Measurements from ENCODE around the gene PRM1. TPM values are rescaled to one million over a fixed set of nuclear protein-coding genes. Genes with fewer than 3 reads are reported as not detected.

The PRM1 gene
- total RNA-seq, 2 donors from 2014 or later = not detected

DNA sequence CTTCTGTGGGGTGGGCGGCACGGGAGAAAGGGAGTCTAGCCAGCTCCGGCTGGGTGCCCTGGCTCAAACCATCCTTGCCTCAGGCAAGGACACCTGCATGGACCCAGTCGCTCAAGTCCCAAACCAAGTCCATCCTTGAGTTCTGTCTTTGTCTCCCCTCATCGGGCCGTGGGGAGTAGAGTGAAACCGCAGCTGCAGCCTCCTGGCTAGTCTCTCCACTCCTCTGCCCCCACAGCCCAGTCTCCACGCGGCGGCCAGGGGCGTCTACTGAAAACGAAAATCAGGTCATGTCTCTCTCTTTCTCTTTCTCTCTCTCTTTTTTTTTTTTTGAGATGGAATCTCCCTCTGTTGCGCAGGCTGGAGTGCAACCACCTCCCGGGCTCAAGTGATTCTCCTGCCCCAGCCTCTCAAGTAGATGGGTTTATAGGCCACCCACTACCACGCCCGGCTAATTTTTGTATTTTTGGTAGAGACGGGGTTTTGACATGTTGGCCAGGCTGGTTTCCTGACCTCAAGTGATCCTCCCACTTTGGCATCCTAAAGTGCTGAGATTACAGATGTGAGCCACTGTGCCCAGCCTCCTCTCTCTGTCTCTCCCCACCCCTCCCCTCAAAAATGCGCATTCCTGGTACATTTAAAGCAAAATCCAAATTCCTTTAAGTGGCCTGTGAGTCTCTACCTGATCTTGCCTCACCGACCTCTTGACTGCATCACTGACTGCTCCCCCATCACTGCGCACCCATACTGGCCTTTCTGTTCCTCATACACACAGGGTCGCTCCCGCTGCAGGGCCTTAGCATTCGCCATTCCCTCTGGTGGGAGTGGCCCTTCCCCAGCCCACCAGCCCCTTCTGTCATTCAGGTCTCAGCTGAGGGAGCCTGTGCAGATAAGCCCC is 46.4 kb upstream of the PRM1 start:
- H3K36me3 ChIP-seq = no peaks in the 10 kb centered on the region
- H3K9me3 ChIP-seq = no peaks in the 10 kb centered on the region
- intact Hi-C loops (cut with DNase I) = no loop called here
- no peak overlapping the region for H3K4me3 ChIP-seq
- TF ChIP-seq CTCF (IDR thresholded peaks at IDR 0.05) = no peak
- peak overlapping the region; percentile 57 for H3K27ac ChIP-seq
- H3K4me1 ChIP-seq = peaks cover 2% of the 10 kb centered on the region
- DNase-seq = no peak
- H3K9ac ChIP-seq (ENCODE audit: low read depth in 2 of 2, low read length in 2 of 2) = peak overlapping the region in 1 of 2 donors; percentile 14
- no peaks in the 10 kb centered on the region for H3K27me3 ChIP-seq

GRCh38 chr16:11326737-11327276 is 45.7 kb upstream of the PRM1 start:
- intact Hi-C loops (cut with DNase I) = no loop called here
- H3K36me3 ChIP-seq = no peaks in the 10 kb centered on the region
- H3K27ac ChIP-seq = no peak overlapping the region
- no peak overlapping the region for H3K4me3 ChIP-seq
- no peak overlapping the region for H3K9ac ChIP-seq (ENCODE audit: low read depth in 2 of 2, low read length in 2 of 2)
- H3K27me3 ChIP-seq = no peaks in the 10 kb centered on the region
- no peak for DNase-seq
- H3K4me1 ChIP-seq = peaks cover 2% of the 10 kb centered on the region
- no peak for TF ChIP-seq CTCF (IDR thresholded peaks at IDR 0.05)
- no peaks in the 10 kb centered on the region for H3K9me3 ChIP-seq

DNA sequence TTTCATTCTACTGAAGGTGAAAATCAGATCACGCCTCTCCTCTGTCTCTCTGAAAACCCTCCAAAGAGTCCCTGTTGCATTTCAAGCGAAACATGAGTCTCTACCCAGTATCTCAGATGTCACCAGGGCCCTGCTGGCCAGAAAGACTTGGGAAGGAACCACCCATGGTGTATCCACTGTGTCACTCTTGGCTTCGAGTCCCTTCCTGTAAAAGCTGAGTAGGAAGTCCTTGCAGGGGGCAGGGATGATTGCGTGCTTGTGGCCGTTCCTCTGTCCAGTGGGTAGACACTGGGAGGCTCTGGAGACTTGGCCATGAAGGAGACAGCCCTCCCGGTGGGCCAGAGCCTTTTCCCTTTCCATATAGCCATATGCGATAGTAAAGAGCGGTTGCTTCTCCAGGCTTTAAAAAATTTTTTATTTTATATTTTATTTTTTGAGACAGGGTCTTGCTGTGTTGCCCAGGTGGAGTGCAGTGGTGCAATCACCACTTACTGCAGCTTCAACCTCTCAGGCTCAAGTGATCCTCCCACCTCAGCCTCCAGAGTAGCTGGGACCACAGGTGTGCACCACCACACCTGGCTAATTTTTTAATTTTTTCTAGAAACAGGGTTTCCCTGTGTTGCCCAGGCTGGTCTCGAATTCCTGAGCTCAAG is 45.1 kb upstream of the PRM1 start:
- H3K27ac ChIP-seq = no peak overlapping the region
- peaks cover 2% of the 10 kb centered on the region for H3K4me1 ChIP-seq
- DNase-seq = no peak
- H3K9ac ChIP-seq (ENCODE audit: low read depth in 2 of 2, low read length in 2 of 2) = no peak overlapping the region
- H3K36me3 ChIP-seq = no peaks in the 10 kb centered on the region
- H3K27me3 ChIP-seq = no peaks in the 10 kb centered on the region
- H3K9me3 ChIP-seq = no peaks in the 10 kb centered on the region
- no peak overlapping the region for H3K4me3 ChIP-seq
- intact Hi-C loops (cut with DNase I) = no loop called here
- no peak for TF ChIP-seq CTCF (IDR thresholded peaks at IDR 0.05)

GRCh38 chr16:11325404-11326083 is 44.4 kb upstream of the PRM1 start:
- H3K36me3 ChIP-seq = no peaks in the 10 kb centered on the region
- no peak for DNase-seq
- H3K9me3 ChIP-seq = no peaks in the 10 kb centered on the region
- no peak overlapping the region for H3K27ac ChIP-seq
- H3K4me1 ChIP-seq = peaks cover 2% of the 10 kb centered on the region
- no peak overlapping the region for H3K4me3 ChIP-seq
- intact Hi-C loops (cut with DNase I) = no loop called here
- no peak overlapping the region for H3K9ac ChIP-seq (ENCODE audit: low read depth in 2 of 2, low read length in 2 of 2)
- no peaks in the 10 kb centered on the region for H3K27me3 ChIP-seq
- TF ChIP-seq CTCF (IDR thresholded peaks at IDR 0.05) = no peak

- Histone ChIP-seq H3K9me3 (no peaks in the 10 kb centered on the region), H3K27ac (no peak overlapping the region), H3K27me3 (no peaks in the 10 kb centered on the region), H3K4me3 (no peak overlapping the region), H3K36me3 (no peaks in the 10 kb centered on the region), H3K9ac (ENCODE audit: low read depth in 2 of 2, low read length in 2 of 2) (no peak overlapping the region), H3K4me1 (peaks cover under 1% of the 10 kb centered on the region)
- no peak for DNase-seq
- no peak for TF ChIP-seq CTCF (IDR thresholded peaks at IDR 0.05)
- intact Hi-C loops (cut with DNase I) = no loop called here
These were observed 42.6 kb upstream of the PRM1 start for GRCh38 chr16:11323551-11324336.
